Esophagus muscularis mucosa (tissue), 4 donors: ENCODE data around the gene MMP7. TPM values are rescaled to one million over a fixed set of nuclear protein-coding genes. Genes with fewer than 3 reads are reported as not detected.

ENCODE experiments used
- DNase-seq: peaks from one replicate; pipeline ENCODE4 v3.0.0-alpha.2; 2017; ENCODE audit errors: extremely low spot score
- H3K27ac ChIP-seq, 4 donors: fragments of 200-600 bp; sonication (generic); replicated peaks in 1 of 4; 1 replicate in 3 of 4; 2 replicates in 1 of 4; pipeline ENCODE4 v1.5.1; 2016 to 2019; ENCODE audit warnings: mild to moderate bottlenecking in 1 of 4
- H3K27me3 ChIP-seq, 4 donors: fragments of 200-600 bp; sonication (generic); one replicate each; pipeline versions ENCODE4 v1.5.1 to v1.6.0; 2016 to 2019
- H3K36me3 ChIP-seq, 4 donors: fragments of 200-600 bp; sonication (generic); one replicate each; pipeline ENCODE4 v1.5.1; 2016 to 2019
- H3K4me1 ChIP-seq, 4 donors: fragments of 200-600 bp; sonication (generic); one replicate each; pipeline ENCODE4 v1.5.1; 2016 to 2019
- H3K4me3 ChIP-seq, 4 donors: fragments of 200-600 bp; sonication (generic); 1 replicate in 2 of 4; 2 replicates in 2 of 4; pipeline ENCODE4 v1.5.1; 2016 to 2019; ENCODE audit warnings: mild to moderate bottlenecking in 4 of 4, moderate library complexity in 1 of 4
- H3K9me3 ChIP-seq, 4 donors: fragments of 200-600 bp; sonication (generic); 1 replicate in 3 of 4; 2 replicates in 1 of 4; pipeline ENCODE4 v1.5.1; 2016 to 2019
- CTCF ChIP-seq, 3 experiments: fragments of 200-600 bp in 2 of 3; fragments of 450-650 bp in 1 of 3; sonication (generic) in 2 of 3; IDR thresholded peaks; one replicate each; pipeline ENCODE4 v1.5.1; 2017 to 2019; ENCODE audit warnings: antibody characterized with exemption in 3 of 3, mild to moderate bottlenecking in 2 of 3, moderate library complexity in 1 of 3
- EP300 ChIP-seq: sonication (generic); formaldehyde crosslinking; IDR thresholded peaks from one replicate; pipeline ENCODE4 v1.6.1; 2017; ENCODE audit warnings: antibody characterized with exemption
- POLR2A ChIP-seq: fragments of 450-650 bp; IDR thresholded peaks from one replicate; pipeline ENCODE4 v1.6.1; 2017; ENCODE audit warnings: antibody characterized with exemption, moderate library complexity, mild to moderate bottlenecking, low read depth
- POLR2AphosphoS5 ChIP-seq, 2 donors: sonication (generic); formaldehyde crosslinking; IDR thresholded peaks; one replicate each; pipeline ENCODE4 v1.6.1; 2017; ENCODE audit warnings: antibody characterized with exemption in 2 of 2
- WGBS: methylation state at CpG from one replicate; pipeline ENCODE4 v1.1.5; 2018; 5-methylcytosine and 5-hydroxymethylcytosine counted together
- intact Hi-C: fragments of 100-400 bp; cut with DNase I; formaldehyde crosslinking; loops from one replicate; pipeline ENCODE4 v1.15.1; 2023
- total RNA-seq, 4 donors: library from RNA; depleted of rRNA; stranded (reverse); fragments of >200 nt; gene quantifications; one replicate each; pipeline versions ENCODE4 v1.1.0 to v1.2.1, GENCODE V29; 2016

Gene MMP7
- total RNA-seq, 4 donors from 2014 or later = not detected

DNA sequence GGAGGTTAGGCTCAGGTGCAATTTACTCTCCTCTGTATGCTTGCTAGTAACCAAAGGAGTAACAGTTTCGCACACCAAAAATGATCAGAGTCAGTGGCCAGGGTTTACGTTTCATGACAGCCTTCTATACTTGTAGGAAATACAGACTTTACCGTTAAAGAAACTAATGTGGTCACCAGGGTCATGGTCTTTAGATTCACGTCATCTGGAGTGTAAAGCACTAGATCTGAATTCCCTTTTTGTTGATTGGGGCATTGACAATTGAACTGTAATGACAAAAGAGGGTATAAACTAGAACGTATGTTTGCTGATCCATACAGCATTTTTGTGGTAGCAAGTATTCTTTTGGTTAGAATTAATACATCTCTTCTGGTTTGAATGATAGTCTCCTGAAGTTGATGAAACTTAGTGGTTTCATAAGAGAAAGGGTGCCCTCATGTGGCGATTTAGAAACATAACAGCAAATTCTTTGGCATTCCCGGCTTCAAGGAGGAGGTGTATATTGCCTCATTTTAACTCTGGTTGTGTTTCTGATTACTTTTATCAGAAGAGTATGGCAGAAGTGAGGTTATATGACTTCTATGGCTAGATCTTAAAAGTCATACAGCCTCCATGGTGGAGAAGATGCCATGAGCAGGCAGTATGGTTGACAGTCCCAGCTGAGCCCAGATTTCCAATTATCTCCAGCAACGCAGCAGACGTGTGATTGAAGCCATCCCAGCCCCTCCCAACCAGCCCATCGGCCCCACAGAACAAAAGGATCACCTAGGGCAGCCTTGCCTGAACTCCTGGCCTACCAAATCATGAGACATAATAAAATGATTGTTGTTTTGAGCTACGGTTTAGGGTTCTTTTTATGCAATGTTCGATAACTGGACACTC is 35.1 kb downstream of the MMP7 start:
- H3K27ac ChIP-seq = no peak overlapping the region

DNA sequence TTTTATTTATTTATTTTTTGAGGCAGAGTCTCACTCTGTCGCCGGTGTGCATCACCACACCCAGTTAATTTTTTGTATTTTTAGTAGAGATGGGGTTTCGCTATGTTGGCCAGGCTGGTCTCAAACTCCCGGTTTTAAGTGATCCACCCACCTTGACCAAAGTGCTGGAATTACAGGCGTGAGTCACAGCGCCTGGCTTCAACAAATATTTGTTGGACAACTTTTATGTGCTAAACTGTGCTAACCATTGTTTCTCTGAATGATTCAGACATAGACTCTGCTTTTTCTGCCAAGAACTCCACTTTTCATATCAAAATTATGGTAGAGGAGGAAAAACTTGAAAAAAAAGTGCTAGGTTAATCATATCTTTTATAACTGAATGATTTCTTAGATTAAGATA is 36.3 kb downstream of the MMP7 start:
- no peak overlapping the region for H3K27ac ChIP-seq
- H3K27me3 ChIP-seq = no peaks in the 10 kb centered on the region
- DNase-seq = no peak
- intact Hi-C loops = loop anchor here (2.0 kb wide), 1 partner anchor 153 kb away; no protein-coding TSS in a partner anchor
- H3K36me3 ChIP-seq = no peaks in the 10 kb centered on the region
- WGBS = 75% methylated on average over 6 of the region's 6 CpGs
- H3K4me3 ChIP-seq = no peak overlapping the region
- no peaks in the 10 kb centered on the region for H3K9me3 ChIP-seq
- H3K4me1 ChIP-seq = peaks cover 0 to 8% (median 2%) of the 10 kb centered on the region in 4 donors
- TF ChIP-seq EP300 (no peak), POLR2AphosphoS5 (IDR thresholded peaks at IDR 0.05) (no peak)

More for the DNA sequence above, 35.1 kb downstream of the MMP7 start:
- Histone ChIP-seq H3K4me3 (no peak overlapping the region), H3K4me1 (peaks cover 0 to 15% (median 5%) of the 10 kb centered on the region in 4 donors), H3K36me3 (no peaks in the 10 kb centered on the region), H3K9me3 (no peaks in the 10 kb centered on the region), H3K27me3 (no peaks in the 10 kb centered on the region)
- DNase-seq = no peak
- intact Hi-C loops = loop anchor here (2.0 to 5.0 kb wide), 3 partner anchors 103 to 208 kb away; no protein-coding TSS in a partner anchor
- TF ChIP-seq POLR2A (no peak), POLR2AphosphoS5 (IDR thresholded peaks at IDR 0.05) (no peak), CTCF (IDR thresholded peaks at IDR 0.05) (peak; percentile 68 to 72 (median 72))
- WGBS = 35% methylated on average over 12 of the region's 12 CpGs

DNA sequence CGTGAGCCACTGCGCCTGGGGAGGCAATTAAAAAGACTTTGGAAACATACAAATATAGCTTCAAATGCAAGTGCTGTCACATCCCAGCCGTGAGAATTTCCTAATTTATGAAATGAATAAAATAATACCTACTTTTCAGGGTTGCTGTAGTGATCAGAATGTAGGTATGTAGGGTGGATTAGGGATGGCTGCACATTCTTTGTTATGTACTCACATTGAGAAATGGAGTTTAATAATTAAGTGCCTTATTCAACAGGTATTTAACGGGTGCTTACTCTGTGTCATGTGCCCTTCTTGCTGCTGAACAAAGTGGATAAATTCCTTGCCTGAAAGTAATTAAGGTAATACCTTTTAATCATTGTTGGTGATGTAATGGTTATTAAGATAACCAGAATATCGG is 37.0 kb downstream of the MMP7 start:
- no peak overlapping the region for H3K27ac ChIP-seq
- no peaks in the 10 kb centered on the region for H3K36me3 ChIP-seq
- intact Hi-C loops = no loop called here
- H3K27me3 ChIP-seq = no peaks in the 10 kb centered on the region
- no peak for DNase-seq
- WGBS = 77% methylated on average over 5 of the region's 5 CpGs
- H3K4me1 ChIP-seq = peaks cover 0 to 8% (median 2%) of the 10 kb centered on the region in 4 donors
- H3K4me3 ChIP-seq = no peak overlapping the region
- TF ChIP-seq CTCF (IDR thresholded peaks at IDR 0.05) (no peak), POLR2A (no peak), POLR2AphosphoS5 (IDR thresholded peaks at IDR 0.05) (no peak), EP300 (no peak)
- H3K9me3 ChIP-seq = no peaks in the 10 kb centered on the region

DNA sequence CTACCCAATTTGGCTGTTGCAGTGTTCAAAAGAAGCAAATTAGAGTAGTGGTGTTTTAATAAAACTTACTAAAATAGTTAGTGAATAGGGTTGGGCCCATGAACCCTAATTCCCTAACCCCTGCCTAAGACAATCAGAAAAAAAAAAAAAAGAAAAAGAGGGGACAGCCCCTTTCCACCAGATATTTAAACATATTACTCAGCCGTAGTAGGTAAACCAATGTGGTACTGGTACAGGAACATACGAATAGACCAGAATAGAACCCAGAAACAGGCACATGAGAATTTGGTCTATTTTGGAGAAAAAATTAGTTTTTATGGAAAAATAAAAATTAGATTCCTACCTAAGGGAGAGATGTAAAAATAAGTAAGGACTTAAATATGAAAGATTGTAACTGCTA is 38.6 kb downstream of the MMP7 start:
- TF ChIP-seq CTCF (IDR thresholded peaks at IDR 0.05) = no peak
- TF ChIP-seq POLR2A = no peak
- intact Hi-C loops = no loop called here
- peaks cover 0 to 8% (median 2%) of the 10 kb centered on the region in 4 donors for H3K4me1 ChIP-seq
- no peaks in the 10 kb centered on the region for H3K27me3 ChIP-seq
- DNase-seq = no peak
- H3K27ac ChIP-seq = no peak overlapping the region
- no peak overlapping the region for H3K4me3 ChIP-seq
- H3K36me3 ChIP-seq = no peaks in the 10 kb centered on the region
- WGBS = 100% methylated on average over 2 of the region's 2 CpGs
- H3K9me3 ChIP-seq = no peaks in the 10 kb centered on the region

DNA sequence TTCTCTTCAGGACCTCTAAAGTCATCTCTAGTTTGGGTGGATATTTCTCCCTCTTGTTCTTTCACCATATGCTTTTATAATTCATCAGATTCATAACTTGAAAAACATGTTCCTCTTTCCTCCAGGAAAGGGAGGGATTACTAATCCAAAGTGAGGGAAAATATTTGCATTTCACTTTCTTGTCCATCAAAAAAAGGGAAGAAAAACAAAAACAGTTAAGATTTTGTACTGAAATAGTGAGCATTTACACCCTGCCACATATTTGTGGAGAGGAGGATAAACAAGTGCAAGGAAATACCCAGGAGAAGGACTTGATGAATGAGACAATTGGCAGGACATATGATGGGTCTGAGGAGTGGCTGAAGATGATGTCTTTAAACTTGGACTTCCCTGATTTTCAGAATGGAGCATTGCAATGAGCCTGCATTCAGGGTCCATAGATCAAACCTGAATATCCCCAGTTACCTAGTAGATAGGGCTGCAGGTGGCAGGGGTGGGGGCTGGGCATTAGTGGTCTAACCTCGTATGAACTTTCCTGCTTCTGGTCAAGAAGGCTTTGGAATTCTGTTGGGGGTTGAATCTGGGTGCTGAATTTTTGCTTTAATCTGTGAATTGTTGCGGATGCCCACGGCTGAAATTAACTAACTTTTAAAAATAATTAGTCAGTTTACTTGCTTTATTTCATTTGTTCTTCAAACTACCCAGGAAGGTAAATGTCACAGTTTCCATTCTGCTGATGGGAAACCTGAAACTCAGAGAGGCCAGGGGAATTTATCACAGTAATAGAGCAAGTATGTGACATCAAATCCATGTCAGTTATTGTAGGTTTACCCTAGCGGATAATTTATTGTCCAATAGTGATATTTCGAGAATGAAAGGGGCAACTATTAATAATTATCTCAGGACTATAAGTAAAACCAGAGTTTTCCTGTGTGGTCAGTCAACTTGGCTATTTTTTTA is 41.1 kb downstream of the MMP7 start:
- Histone ChIP-seq H3K27ac (no peak overlapping the region), H3K4me3 (no peak overlapping the region), H3K27me3 (no peaks in the 10 kb centered on the region), H3K9me3 (no peaks in the 10 kb centered on the region), H3K36me3 (no peaks in the 10 kb centered on the region), H3K4me1 (no peaks in the 10 kb centered on the region)
- TF ChIP-seq POLR2A (no peak), POLR2AphosphoS5 (IDR thresholded peaks at IDR 0.05) (no peak)
- no peak for DNase-seq
- intact Hi-C loops = no loop called here
- WGBS = 91% methylated on average over 5 of the region's 5 CpGs
